Right renal pelvis (tissue), 4 donors: ENCODE results near the gene PRSS21. TPM values are rescaled to one million over a fixed set of nuclear protein-coding genes. Genes with fewer than 3 reads are reported as not detected.

Source experiments
- DNase-seq, 4 donors: peaks; one replicate each; pipeline ENCODE4 v3.0.0-alpha.2; 2013; ENCODE audit warnings: low read depth in 4 of 4, low spot score in 3 of 4, missing footprints in 1 of 4
- polyA plus RNA-seq, 4 donors: library from polyadenylated mRNA; unstranded; fragments of 120-200 nt; gene quantifications; one replicate each; pipeline ENCODE4 v1.2.1, GENCODE V29; 2013; ENCODE audit not compliant: insufficient read length in 4 of 4

PRSS21 gene
- polyA plus RNA-seq, 4 donors = 0.13 to 0.33 (median 0.20) TPM; not detected in 1

DNA sequence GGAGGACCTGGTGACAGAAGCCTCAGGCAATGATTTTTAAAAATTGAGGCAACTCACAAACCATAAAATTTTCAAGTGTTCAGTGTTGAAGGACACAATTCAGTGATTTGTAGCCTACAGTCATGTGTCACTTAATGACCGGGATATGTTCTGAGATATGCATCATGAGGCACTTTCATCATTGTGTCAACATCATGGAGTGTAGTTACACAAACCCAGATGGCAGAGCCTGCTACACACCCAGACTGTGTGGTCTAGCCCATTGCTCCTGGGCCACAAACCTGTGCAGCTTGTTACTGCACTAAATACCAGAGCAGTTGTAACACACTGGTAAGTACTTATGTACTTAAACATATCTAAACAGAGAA lies 17.2 kb upstream of the PRSS21 start:
- DNase-seq = no peak

DNA sequence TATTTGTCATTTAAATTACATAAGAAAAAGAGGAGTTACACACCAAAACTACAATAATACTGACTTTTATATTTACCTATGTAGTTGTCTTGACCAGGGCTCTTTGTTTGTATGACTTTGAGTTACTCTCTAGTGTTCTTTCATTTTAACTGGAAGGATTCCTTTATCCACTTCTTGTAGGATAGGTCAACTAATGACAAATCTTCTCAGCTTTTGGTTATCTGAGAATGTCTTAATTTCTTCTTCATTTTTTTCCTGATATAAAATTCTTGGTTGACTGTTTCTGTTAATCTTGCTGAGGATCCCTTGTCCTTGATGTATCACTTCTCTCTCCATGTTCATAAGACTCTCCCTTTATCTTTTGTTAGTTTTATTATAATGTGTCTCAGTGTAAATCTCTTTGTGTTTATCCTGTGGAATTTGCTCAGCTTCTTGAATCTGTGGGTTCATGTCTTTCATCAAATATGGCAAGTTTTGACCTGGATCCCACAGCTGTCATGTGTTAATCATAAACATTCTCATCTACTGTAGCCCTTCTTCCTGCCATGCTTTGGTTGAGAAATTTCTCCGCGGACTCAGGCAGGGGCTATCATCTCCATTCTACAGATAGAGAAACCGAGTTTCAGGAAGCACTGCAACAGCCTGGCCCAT lies 13.4 kb upstream of the PRSS21 start:
- no peak for DNase-seq

DNA sequence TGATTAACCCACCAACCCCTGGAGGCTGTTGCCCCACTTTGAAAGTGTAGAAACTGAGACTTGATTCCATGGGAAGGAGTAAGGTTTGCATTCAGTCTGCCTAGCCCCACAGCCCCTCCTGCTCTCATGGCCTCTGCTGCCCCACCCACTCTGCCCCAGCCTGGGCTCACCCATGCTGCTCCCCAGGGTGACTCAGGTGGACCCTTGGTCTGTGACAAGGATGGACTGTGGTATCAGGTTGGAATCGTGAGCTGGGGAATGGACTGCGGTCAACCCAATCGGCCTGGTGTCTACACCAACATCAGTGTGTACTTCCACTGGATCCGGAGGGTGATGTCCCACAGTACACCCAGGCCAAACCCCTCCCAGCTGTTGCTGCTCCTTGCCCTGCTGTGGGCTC lies 12.3 kb upstream of the PRSS21 start:
- DNase-seq = no peak

DNA sequence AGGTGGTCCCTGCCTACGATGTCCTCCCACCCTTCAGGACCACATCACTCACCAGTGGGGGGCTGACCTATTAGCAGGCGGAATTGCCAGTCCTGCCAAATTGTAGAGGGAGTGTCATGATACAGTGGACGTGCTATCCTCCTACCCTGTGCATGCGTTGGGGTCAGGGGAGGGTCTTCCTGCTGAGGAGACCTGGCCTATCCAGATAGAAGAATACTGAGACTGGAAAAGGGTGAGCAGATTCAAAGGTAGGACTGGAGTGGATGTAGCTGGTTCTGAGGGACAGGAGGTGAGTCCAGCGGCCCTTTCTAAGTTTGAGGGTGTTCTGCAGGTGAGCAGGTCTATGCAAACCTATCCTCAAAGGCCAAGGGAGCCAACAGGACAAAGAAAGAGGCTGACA lies 10.8 kb upstream of the PRSS21 start:
- DNase-seq = no peak

DNA sequence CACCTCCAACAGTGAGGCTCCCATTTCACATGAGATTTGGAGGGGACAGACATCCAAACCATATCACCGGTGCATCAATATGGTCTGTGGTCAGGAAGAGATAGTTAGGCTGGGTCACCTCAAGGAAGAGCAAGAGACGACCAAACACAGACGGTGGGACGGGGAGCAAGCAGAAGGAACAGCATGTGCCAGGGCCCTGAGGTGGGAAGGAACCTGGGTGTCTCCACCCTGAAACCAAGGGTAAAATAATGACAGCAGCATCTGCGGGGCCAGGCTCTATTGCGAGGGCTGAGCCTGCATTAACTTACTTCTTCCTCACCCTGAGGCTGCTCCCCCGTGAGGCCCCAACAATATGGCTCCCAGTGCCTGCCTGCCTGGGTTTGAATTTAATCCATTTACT lies 8.9 kb upstream of the PRSS21 start:
- DNase-seq = no peak

DNA sequence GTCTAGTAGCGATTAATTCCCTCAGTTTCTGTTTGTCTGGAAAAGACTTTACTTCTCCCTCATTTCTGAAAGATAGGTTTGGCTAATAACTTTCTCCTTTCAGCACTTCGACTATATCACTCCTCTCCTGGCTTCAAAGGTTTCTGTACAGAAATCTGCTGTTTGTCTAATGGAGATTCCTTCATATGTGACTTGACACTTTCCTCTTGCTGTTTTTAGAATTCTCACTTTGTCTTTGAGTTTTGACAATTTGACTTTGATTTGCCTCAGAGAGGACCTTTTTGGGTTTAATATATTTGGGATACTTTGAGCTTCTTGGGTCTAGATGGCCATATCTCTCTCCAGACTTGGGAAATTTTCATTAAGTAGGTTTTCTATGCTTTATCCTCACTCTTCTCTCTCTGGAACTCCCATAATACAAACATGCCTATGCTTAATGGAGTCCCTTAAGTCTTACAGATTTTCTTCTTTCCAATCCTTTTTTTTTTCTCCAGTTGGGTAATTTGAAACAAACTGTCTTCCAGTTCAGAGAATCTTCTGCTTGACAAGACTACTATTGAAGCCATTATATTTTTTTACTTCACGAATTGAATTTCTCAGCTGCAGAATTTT lies 7.8 kb upstream of the PRSS21 start:
- no peak for DNase-seq

- no peak for DNase-seq
These were observed 6.4 kb upstream of the PRSS21 start for GRCh38 chr16:2810651-2811050.

- no peak for DNase-seq
These were observed 5.2 kb upstream of the PRSS21 start for GRCh38 chr16:2811703-2812471.

DNA sequence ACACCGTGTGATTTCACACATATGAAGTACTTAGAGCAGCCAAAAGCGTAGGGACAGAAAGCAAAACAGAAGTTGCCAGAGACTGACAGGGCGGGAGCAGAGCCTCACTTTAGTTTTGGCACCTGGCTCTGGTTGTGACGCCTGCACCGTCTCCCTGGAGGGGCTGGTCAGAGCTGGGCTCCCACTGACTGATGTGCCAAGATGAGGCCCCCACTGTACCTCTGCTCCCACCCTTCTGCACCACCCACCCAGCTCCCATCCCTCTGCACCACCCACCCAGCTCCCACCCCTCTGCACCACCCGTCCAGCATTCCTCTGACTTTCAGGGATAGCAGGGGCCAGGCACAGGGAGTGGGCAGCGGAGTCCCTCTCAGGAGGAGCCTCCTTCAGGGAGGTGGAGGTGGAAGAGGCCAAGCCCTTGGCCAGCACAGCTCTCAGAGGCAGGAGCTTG lies 3.2 kb upstream of the PRSS21 start:
- DNase-seq = no peak

GRCh38 chr16:2814551-2815298 lies 2.3 kb upstream of the PRSS21 start:
- no peak for DNase-seq

GRCh38 chr16:2815299-2815771 lies 1.7 kb upstream of the PRSS21 start:
- no peak for DNase-seq

GRCh38 chr16:2817340-2818271 lies 569 bp downstream of the PRSS21 start:
- DNase-seq = no peak

DNA sequence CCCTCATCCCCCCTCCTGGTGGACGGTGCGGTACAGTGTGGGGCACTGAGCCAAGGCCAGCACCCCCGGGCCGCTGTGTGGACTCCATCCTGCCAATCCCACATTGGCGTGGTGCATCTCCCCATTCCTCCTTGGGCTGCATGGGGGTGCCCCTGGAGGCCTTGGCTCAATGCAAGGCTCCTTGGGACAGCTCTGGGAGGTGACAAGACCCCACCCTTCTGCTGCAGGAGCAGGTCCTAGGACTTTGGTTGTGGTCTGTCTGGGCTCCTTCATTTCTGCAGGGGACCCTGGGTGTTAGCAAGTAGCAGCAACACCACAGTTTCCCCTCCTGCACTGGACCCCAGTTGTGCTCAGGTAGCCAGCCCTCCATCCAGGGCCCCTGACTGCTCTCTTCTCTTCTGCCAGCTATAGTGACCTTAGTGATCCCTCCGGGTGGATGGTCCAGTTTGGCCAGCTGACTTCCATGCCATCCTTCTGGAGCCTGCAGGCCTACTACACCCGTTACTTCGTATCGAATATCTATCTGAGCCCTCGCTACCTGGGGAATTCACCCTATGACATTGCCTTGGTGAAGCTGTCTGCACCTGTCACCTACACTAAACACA lies 1.3 kb downstream of the PRSS21 start:
- DNase-seq = no peak

DNA sequence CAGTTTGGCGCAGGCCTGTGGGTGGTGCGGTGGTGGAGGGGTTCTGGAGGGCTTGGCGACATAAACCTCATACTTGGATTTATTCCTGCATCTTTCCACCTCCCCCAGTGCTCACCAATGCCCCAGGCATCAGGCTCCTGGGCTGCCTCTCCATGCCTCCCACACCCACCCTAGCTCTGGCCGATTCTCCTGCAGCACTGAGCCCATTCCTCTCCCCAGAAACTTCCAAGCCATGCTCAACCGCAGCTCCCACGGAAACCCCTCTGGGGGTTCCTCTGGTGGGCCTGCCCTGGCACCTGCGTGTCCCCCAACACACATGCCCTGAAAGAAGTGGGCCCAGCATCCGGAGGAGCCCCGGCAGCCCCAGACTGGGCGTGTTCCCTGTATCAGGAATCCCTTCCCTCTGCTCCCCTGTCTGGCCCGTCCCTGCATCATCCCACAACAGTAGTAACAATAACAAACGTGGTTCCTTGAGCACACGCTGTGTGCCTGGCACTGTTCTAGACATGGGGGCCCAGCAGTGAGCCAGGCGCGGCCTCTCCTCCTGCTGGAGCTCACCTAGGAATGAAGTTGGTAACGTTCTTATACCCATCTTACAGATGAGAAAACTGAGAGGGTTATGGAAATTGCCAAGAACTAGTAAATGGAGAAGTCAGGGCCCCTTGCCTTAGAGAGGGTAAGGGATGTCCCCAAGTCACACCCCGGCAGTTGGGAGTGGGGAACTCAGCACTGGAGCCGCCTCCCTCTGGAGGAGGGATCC lies 2.3 kb downstream of the PRSS21 start:
- DNase-seq = no peak

GRCh38 chr16:2819939-2820835 lies 3.1 kb downstream of the PRSS21 start:
- DNase-seq = no peak

DNA sequence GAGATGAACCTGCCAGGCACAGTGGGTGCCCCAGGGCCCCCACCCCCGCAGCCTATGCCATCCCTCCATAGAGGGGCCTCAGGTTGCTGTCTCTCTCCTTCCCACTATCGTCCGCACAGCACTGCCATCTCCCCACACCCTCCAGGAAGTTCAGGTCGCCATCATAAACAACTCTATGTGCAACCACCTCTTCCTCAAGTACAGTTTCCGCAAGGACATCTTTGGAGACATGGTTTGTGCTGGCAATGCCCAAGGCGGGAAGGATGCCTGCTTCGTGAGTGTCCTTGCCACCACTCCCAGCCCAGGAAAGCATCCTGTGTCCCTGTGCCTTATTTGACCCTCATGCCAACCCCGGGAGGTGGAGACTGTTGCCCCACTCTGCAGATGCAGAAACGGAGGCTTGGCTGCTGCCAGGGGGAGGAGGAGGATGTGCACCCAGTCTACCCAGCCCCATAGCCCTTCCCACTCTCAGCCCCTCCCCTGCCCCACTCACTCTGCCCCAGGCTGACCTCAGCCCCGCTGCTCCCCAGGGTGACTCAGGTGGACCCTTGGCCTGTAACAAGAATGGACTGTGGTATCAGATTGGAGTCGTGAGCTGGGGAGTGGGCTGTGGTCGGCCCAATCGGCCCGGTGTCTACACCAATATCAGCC lies 3.9 kb downstream of the PRSS21 start:
- DNase-seq = no peak

DNA sequence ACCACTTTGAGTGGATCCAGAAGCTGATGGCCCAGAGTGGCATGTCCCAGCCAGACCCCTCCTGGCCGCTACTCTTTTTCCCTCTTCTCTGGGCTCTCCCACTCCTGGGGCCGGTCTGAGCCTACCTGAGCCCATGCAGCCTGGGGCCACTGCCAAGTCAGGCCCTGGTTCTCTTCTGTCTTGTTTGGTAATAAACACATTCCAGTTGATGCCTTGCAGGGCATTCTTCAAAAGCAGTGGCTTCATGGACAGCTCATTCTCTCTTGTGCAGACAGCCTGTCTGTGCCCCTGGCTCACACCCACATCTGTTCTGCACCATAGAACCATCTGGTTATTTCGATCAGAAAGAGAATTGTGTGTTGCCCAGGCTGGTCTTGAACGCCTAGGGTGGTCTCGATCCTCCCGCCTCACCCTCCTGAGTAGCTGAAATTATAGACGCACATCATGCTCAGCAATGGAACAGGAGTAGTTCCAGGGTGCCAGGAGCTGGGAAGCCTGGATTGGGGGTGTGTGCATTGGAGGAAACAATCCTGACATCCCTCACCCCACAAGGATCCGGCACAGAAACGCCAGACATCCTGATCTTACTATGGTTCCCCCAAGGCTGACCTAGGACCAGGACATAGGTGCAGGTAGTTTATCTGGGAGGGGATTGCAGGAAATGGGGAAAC lies 4.6 kb downstream of the PRSS21 start:
- DNase-seq = no peak
